ENCODE results near the gene ZFAND3. TPM values are rescaled to one million over a fixed set of nuclear protein-coding genes. Genes with fewer than 3 reads are reported as not detected.

ZFAND3 gene
- polyA plus RNA-seq, 3 donors, result 11.5 to 21.1 (median 11.7) TPM

GRCh38 chr6:37814374-37814773, 5.2 kb upstream of the ZFAND3 start:
- no peak for TF ChIP-seq CTCF (IDR thresholded peaks at IDR 0.05)
- intact Hi-C loops (cut with micrococcal nuclease), result no loop called here
- no peak overlapping the region for H3K9ac ChIP-seq (ENCODE audit: insufficient read depth, low read length, poor library complexity, severe bottlenecking)
- Mint-ChIP-seq H3K27ac (no peak overlapping the region), H3K4me1 (peaks cover 15% of the 10 kb centered on the region), H3K9me3 (no peaks in the 10 kb centered on the region), H3K36me3 (no peaks in the 10 kb centered on the region), H3K27me3 (ENCODE audit: low read depth in 3 of 3) (peaks cover 0 to 2% (median 0%) of the 10 kb centered on the region in 3 donors), H3K4me3 (no peak overlapping the region)
- no peak overlapping the region for H2AFZ ChIP-seq (ENCODE audit: insufficient read depth, low read depth, low read length, poor library complexity, severe bottlenecking)
- no peak overlapping the region for H3K4me3 ChIP-seq (replicated peaks in 1 of 3; ENCODE audit: low read depth in 2 of 3, low read length in 3 of 3)
- H3K79me2 ChIP-seq (ENCODE audit: insufficient read depth, low read length), result no peaks in the 10 kb centered on the region
- DNase-seq, result no peak
- peaks cover 9 to 20% of the 10 kb centered on the region in 2 donors for H3K4me1 ChIP-seq (ENCODE audit: control insufficient read depth in 1 of 2, insufficient read depth in 2 of 2, low read length in 2 of 2)
- H3K27ac ChIP-seq (ENCODE audit: low read depth in 1 of 2, low read length in 2 of 2), result no peak overlapping the region
- no peaks in the 10 kb centered on the region for H3K36me3 ChIP-seq (replicated peaks in 1 of 2; ENCODE audit: control insufficient read depth in 1 of 2, insufficient read depth in 2 of 2, low read length in 2 of 2)
- H3K4me2 ChIP-seq (replicated peaks; ENCODE audit: extremely low read depth, low read length, poor library complexity, severe bottlenecking), result no peak overlapping the region
- H3K27me3 ChIP-seq (ENCODE audit: control insufficient read depth in 2 of 2, insufficient read depth in 2 of 2, low read length in 2 of 2), result no peaks in the 10 kb centered on the region
- H3K9me3 ChIP-seq (replicated peaks in 1 of 2; ENCODE audit: control insufficient read depth in 1 of 2, insufficient read depth in 1 of 2, low read length in 2 of 2), result no peaks in the 10 kb centered on the region
- WGBS (ENCODE audit: insufficient coverage), result no CpG with 5 or more reads among the region's 6 CpGs
- H4K20me1 ChIP-seq (ENCODE audit: insufficient read depth, low read length), result no peaks in the 10 kb centered on the region

- no peak for DNase-seq
Measured at GRCh38 chr6:37816599-37817375, 2.7 kb upstream of the ZFAND3 start.

More at GRCh38 chr6:37816599-37817375, 2.7 kb upstream of the ZFAND3 start:
- Histone ChIP-seq H3K9ac (ENCODE audit: insufficient read depth, low read length, poor library complexity, severe bottlenecking) (no peak overlapping the region), H3K27me3 (ENCODE audit: control insufficient read depth in 2 of 2, insufficient read depth in 2 of 2, low read length in 2 of 2) (no peaks in the 10 kb centered on the region), H3K79me2 (ENCODE audit: insufficient read depth, low read length) (peaks cover 18% of the 10 kb centered on the region), H3K27ac (ENCODE audit: low read depth in 1 of 2, low read length in 2 of 2) (no peak overlapping the region), H4K20me1 (ENCODE audit: insufficient read depth, low read length) (peaks cover 18% of the 10 kb centered on the region), H3K4me2 (replicated peaks; ENCODE audit: extremely low read depth, low read length, poor library complexity, severe bottlenecking) (no peak overlapping the region), H3K9me3 (replicated peaks in 1 of 2; ENCODE audit: control insufficient read depth in 1 of 2, insufficient read depth in 1 of 2, low read length in 2 of 2) (no peaks in the 10 kb centered on the region), H2AFZ (ENCODE audit: insufficient read depth, low read depth, low read length, poor library complexity, severe bottlenecking) (no peak overlapping the region), H3K4me1 (ENCODE audit: control insufficient read depth in 1 of 2, insufficient read depth in 2 of 2, low read length in 2 of 2) (peaks cover 24 to 34% of the 10 kb centered on the region in 2 donors), H3K36me3 (replicated peaks in 1 of 2; ENCODE audit: control insufficient read depth in 1 of 2, insufficient read depth in 2 of 2, low read length in 2 of 2) (no peaks in the 10 kb centered on the region), H3K4me3 (replicated peaks in 1 of 3; ENCODE audit: low read depth in 2 of 3, low read length in 3 of 3) (no peak overlapping the region)
- Mint-ChIP-seq H3K27me3 (ENCODE audit: low read depth in 3 of 3) (peaks cover 0 to 2% (median 0%) of the 10 kb centered on the region in 3 donors), H3K27ac (peak overlapping the region in 1 of 7 donors; percentile 76), H3K9me3 (no peaks in the 10 kb centered on the region), H3K4me1 (peaks cover 30% of the 10 kb centered on the region), H3K4me3 (no peak overlapping the region), H3K36me3 (peaks cover 2% of the 10 kb centered on the region in 2 donors)
- 100% methylated on average over 3 of the region's 7 CpGs for WGBS (ENCODE audit: insufficient coverage)
- intact Hi-C loops (cut with micrococcal nuclease), result no loop called here
- no peak for TF ChIP-seq CTCF (IDR thresholded peaks at IDR 0.05)

Data from CD14-positive monocyte (primary cell).